22Rv1 (cell line): ENCODE data around the gene SND1.

Source experiments
- ZFX ChIP-seq: fragments of 450-650 bp; IDR thresholded peaks from 2 replicates; pipeline ENCODE4 v1.6.1; 2017; ENCODE audit warnings: antibody characterized with exemption, borderline replicate concordance
- TF ChIP-seq, protein P1 (sequence below): fragments of 450-650 bp; IDR thresholded peaks from 2 replicates; pipeline ENCODE4 v1.5.1; 2017; ENCODE audit warnings: mild to moderate bottlenecking

GRCh38 chr7:127872122-127872521 is 220.1 kb downstream of the SND1 start:
- TF ChIP-seq, protein P1, sequence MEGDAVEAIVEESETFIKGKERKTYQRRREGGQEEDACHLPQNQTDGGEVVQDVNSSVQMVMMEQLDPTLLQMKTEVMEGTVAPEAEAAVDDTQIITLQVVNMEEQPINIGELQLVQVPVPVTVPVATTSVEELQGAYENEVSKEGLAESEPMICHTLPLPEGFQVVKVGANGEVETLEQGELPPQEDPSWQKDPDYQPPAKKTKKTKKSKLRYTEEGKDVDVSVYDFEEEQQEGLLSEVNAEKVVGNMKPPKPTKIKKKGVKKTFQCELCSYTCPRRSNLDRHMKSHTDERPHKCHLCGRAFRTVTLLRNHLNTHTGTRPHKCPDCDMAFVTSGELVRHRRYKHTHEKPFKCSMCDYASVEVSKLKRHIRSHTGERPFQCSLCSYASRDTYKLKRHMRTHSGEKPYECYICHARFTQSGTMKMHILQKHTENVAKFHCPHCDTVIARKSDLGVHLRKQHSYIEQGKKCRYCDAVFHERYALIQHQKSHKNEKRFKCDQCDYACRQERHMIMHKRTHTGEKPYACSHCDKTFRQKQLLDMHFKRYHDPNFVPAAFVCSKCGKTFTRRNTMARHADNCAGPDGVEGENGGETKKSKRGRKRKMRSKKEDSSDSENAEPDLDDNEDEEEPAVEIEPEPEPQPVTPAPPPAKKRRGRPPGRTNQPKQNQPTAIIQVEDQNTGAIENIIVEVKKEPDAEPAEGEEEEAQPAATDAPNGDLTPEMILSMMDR = no peak
- no peak for TF ChIP-seq ZFX
